H1 (cell line): Measurements from ENCODE around the gene LRRC74A. TPM values are rescaled to one million over a fixed set of nuclear protein-coding genes. Genes with fewer than 3 reads are reported as not detected.

ENCODE experiments used
- CTCF ChIA-PET: fragments of 300-600 bp; sonication (Branson Sonifier 250); formaldehyde crosslinking; loops from one replicate; lab custom pipeline; 2021; ENCODE audit not compliant: partially characterized antibody; lab: Charles Lee
- POLR2A ChIA-PET: fragments of 300-600 bp; sonication (Branson Sonifier 250); formaldehyde crosslinking; loops from one replicate; lab custom pipeline; 2021; ENCODE audit warnings: inconsistent platforms; ENCODE audit not compliant: partially characterized antibody; lab: Charles Lee
- DNase-seq, 2 experiments: peaks; one replicate each; pipeline versions ENCODE4 v3.0.0 to v3.0.0-alpha.2; 2010 to 2022; ENCODE audit warnings: low spot score in 2 of 2, low read depth in 1 of 2, mixed read lengths in 1 of 2
- FAIRE-seq: peaks from 2 replicates; lab custom pipeline; 2011; peaks lifted over from hg19 to GRCh38; lab: Jason Lieb, UNC
- H2AFZ ChIP-seq: 2 replicates; pipeline ENCODE4 v1.8.1; 2012; ENCODE audit warnings: low read length, inconsistent platforms
- H2AK5ac ChIP-seq: 2 replicates; pipeline ENCODE4 v1.6.1; 2013; ENCODE audit warnings: low read depth, low read length
- H2BK120ac ChIP-seq: replicated peaks from 2 replicates; pipeline ENCODE3; 2013; ENCODE audit warnings: low read depth, low read length, inconsistent platforms
- H2BK12ac ChIP-seq: 2 replicates; pipeline ENCODE4 v1.6.1; 2013; ENCODE audit warnings: low read depth, low read length
- H2BK15ac ChIP-seq: 2 replicates; pipeline ENCODE4 v1.6.1; 2013; ENCODE audit warnings: low read length
- H2BK20ac ChIP-seq: 2 replicates; pipeline ENCODE4 v1.6.1; 2013; ENCODE audit warnings: low read length
- H2BK5ac ChIP-seq: 2 replicates; pipeline ENCODE4 v1.6.1; 2013; ENCODE audit warnings: low read depth, low read length
- H3K14ac ChIP-seq: 2 replicates; pipeline ENCODE4 v1.6.1; 2013; ENCODE audit warnings: inconsistent platforms; ENCODE audit not compliant: insufficient read length
- H3K18ac ChIP-seq: 2 replicates; pipeline ENCODE4 v1.6.1; 2013; ENCODE audit warnings: low read length; ENCODE audit errors: extremely low read depth
- H3K23ac ChIP-seq: 2 replicates; pipeline ENCODE4 v1.6.1; 2013; ENCODE audit warnings: inconsistent platforms; ENCODE audit not compliant: insufficient read length
- H3K23me2 ChIP-seq: 2 replicates; pipeline ENCODE4 v1.6.1; 2013; ENCODE audit warnings: low read depth, low read length
- H3K27ac ChIP-seq: 2 replicates; pipeline ENCODE4 v1.6.1; 2011; ENCODE audit warnings: low read depth, low read length, inconsistent platforms
- H3K27me3 ChIP-seq, 4 experiments: replicated peaks in 1 of 4; 1 replicate in 1 of 4; 2 replicates in 3 of 4; pipeline versions ENCODE4 v1.6.1 to v1.8.1; 2011 to 2013; ENCODE audit warnings: low read length in 3 of 4, mild to moderate bottlenecking in 3 of 4, inconsistent platforms in 2 of 4, mixed read lengths in 2 of 4, moderate library complexity in 1 of 4; ENCODE audit not compliant: control insufficient read depth in 3 of 4, insufficient read depth in 3 of 4; ENCODE audit errors: extremely low read depth in 1 of 4
- H3K36me3 ChIP-seq, 4 experiments: 2 replicates each; pipeline versions ENCODE4 v1.6.1 to v1.8.1; 2011 to 2013; ENCODE audit warnings: mild to moderate bottlenecking in 4 of 4, low read length in 3 of 4, moderate library complexity in 2 of 4, control low read depth in 1 of 4, inconsistent platforms in 1 of 4; ENCODE audit not compliant: insufficient read depth in 4 of 4, control insufficient read depth in 2 of 4
- H3K4ac ChIP-seq: replicated peaks from 2 replicates; pipeline ENCODE3; 2013; ENCODE audit warnings: low read length, low read depth, mixed read lengths, inconsistent platforms; ENCODE audit not compliant: insufficient read length
- H3K4me1 ChIP-seq, 4 experiments: replicated peaks in 1 of 4; 1 replicate in 1 of 4; 2 replicates in 3 of 4; pipeline versions ENCODE4 v1.6.1 to v1.8.1; 2011 to 2013; ENCODE audit warnings: low read length in 3 of 4, inconsistent platforms in 2 of 4, mixed read lengths in 1 of 4; ENCODE audit not compliant: insufficient read depth in 4 of 4, control insufficient read depth in 3 of 4
- H3K4me2 ChIP-seq, 2 experiments: 2 replicates each; pipeline versions ENCODE4 v1.6.1 to v1.8.1; 2011 to 2013; ENCODE audit warnings: low read depth in 2 of 2, low read length in 2 of 2, control low read depth in 1 of 2, inconsistent platforms in 1 of 2, mild to moderate bottlenecking in 1 of 2; ENCODE audit not compliant: insufficient read depth in 1 of 2
- H3K4me3 ChIP-seq, 4 experiments: fragments of 200-600, 300-600 bp in 1 of 4; sonication (generic), shearing (Covaris generic), sonication (Bioruptor Twin) in 1 of 4; 2 replicates each; pipeline versions ENCODE4 v1.5.1 to v1.8.1; 2011 to 2016; ENCODE audit warnings: low read length in 4 of 4, low read depth in 3 of 4, control low read depth in 2 of 4, inconsistent platforms in 2 of 4, mild to moderate bottlenecking in 2 of 4, mixed read lengths in 1 of 4, moderate library complexity in 1 of 4; ENCODE audit not compliant: insufficient read depth in 2 of 4; ENCODE audit errors: extremely low read depth in 1 of 4
- H3K56ac ChIP-seq: replicated peaks from 2 replicates; pipeline ENCODE3; 2013; ENCODE audit warnings: low read depth, mild to moderate bottlenecking, mixed read lengths, low read length, inconsistent platforms; ENCODE audit not compliant: insufficient read length
- H3K79me1 ChIP-seq: 2 replicates; pipeline ENCODE4 v1.6.1; 2013; ENCODE audit warnings: low read depth, low read length, control low read depth
- H3K79me2 ChIP-seq, 2 experiments: 2 replicates each; pipeline versions ENCODE4 v1.6.1 to v1.8.1; 2012 to 2013; ENCODE audit warnings: low read length in 2 of 2, mild to moderate bottlenecking in 2 of 2, inconsistent platforms in 1 of 2; ENCODE audit not compliant: insufficient read depth in 2 of 2, control insufficient read depth in 1 of 2
- H3K9ac ChIP-seq, 4 experiments: replicated peaks in 1 of 4; 1 replicate in 1 of 4; 2 replicates in 3 of 4; pipeline versions ENCODE4 v1.6.1 to v1.8.1; 2011 to 2013; ENCODE audit warnings: low read depth in 3 of 4, low read length in 3 of 4, control low read depth in 2 of 4, mild to moderate bottlenecking in 2 of 4, moderate library complexity in 2 of 4, inconsistent platforms in 1 of 4; ENCODE audit errors: extremely low read depth in 1 of 4
- H3K9me3 ChIP-seq, 2 experiments: 2 replicates each; pipeline versions ENCODE4 v1.6.1 to v1.8.1; 2012 to 2013; ENCODE audit warnings: mild to moderate bottlenecking in 2 of 2, moderate library complexity in 2 of 2, control low read depth in 1 of 2, inconsistent platforms in 1 of 2, low read depth in 1 of 2, low read length in 1 of 2, mixed read lengths in 1 of 2; ENCODE audit not compliant: insufficient read depth in 2 of 2
- H4K20me1 ChIP-seq, 2 experiments: replicated peaks in 1 of 2; 2 replicates each; pipeline versions ENCODE3 to v1.8.1; 2011 to 2013; ENCODE audit warnings: inconsistent platforms in 2 of 2, low read length in 2 of 2, mild to moderate bottlenecking in 1 of 2; ENCODE audit not compliant: insufficient read depth in 2 of 2, control insufficient read depth in 1 of 2
- H4K5ac ChIP-seq: 2 replicates; pipeline ENCODE4 v1.6.1; 2013; ENCODE audit warnings: low read length, low read depth, mixed read lengths, inconsistent platforms; ENCODE audit not compliant: insufficient read length
- H4K8ac ChIP-seq: 2 replicates; pipeline ENCODE4 v1.8.0; 2013; ENCODE audit warnings: mild to moderate bottlenecking, moderate library complexity, low read length, inconsistent platforms; ENCODE audit not compliant: insufficient read depth; ENCODE audit errors: extremely low read depth
- H4K91ac ChIP-seq: replicated peaks from 2 replicates; pipeline ENCODE3; 2013; ENCODE audit warnings: low read length, mixed read lengths, inconsistent platforms; ENCODE audit not compliant: insufficient read length
- CHD2 ChIP-seq: IDR thresholded peaks from 2 replicates; pipeline ENCODE4 v1.6.1; 2012; ENCODE audit warnings: low read length, improper control_type of control experiment
- EP300 ChIP-seq, 2 experiments: IDR thresholded peaks; 1 replicate in 1 of 2; 2 replicates in 1 of 2; pipeline ENCODE4 v1.6.1; 2011 to 2012; ENCODE audit warnings: low read depth in 2 of 2, low read length in 2 of 2, mild to moderate bottlenecking in 2 of 2, borderline replicate concordance in 1 of 2, inconsistent platforms in 1 of 2, moderate library complexity in 1 of 2
- FOSL1 ChIP-seq: IDR thresholded peaks from 2 replicates; pipeline ENCODE4 v1.6.1; 2011; ENCODE audit warnings: mild to moderate bottlenecking, low read depth, low read length, moderate library complexity; ENCODE audit not compliant: insufficient read depth
- NANOG ChIP-seq: IDR thresholded peaks from 2 replicates; pipeline ENCODE4 v1.6.1; 2011; ENCODE audit warnings: low read length, low read depth, mild to moderate bottlenecking, inconsistent platforms; ENCODE audit not compliant: insufficient read depth, poor library complexity, severe bottlenecking
- whole genome bisulfite sequencing, 2 experiments: shearing (Covaris generic) in 1 of 2; methylation state at CpG; one replicate each; pipeline versions ENCODE4 v1.1.6 to v1.1.7; 2013 to 2015; ENCODE audit warnings: low lambda C conversion rate in 2 of 2, mixed read lengths in 2 of 2, inconsistent platforms in 1 of 2, low coverage in 1 of 2, missing lambda C conversion rate in 1 of 2; ENCODE audit not compliant: insufficient replicate concordance in 2 of 2, insufficient coverage in 1 of 2, insufficient read length in 1 of 2; ENCODE audit errors: extremely low coverage in 1 of 2, missing lambda C conversion rate in 1 of 2; 5-methylcytosine and 5-hydroxymethylcytosine counted together
- polyA plus RNA-seq, 7 experiments: library from polyadenylated mRNA; depleted of rRNA in 3 of 7; stranded (reverse) in 5 of 7; unstranded in 2 of 7; fragments of >200 nt in 5 of 7; fragments of 200-250 nt in 2 of 7; gene quantifications; 1 replicate in 5 of 7; 2 replicates in 1 of 7; 4 replicates in 1 of 7; pipeline versions ENCODE4 v1.2.1 to v1.2.3, GENCODE V29; 2011 to 2013; ENCODE audit warnings: missing spikeins in 2 of 7, mixed read lengths in 2 of 7
- total RNA-seq: library from RNA; stranded (reverse); fragmentation: NEBNext Ultra II Directional; extraction: Animal tissue kit (Norgen Biotek cat#: 25700); gene quantifications from 2 replicates; pipeline ENCODE4 v1.2.1, GENCODE V29; 2021

The LRRC74A gene
- total and polyA plus RNA-seq, 2 of the 8 experiments (the other 6 are each of a cell fraction or from before 2014, with no cell fraction given) = not detected

GRCh38 chr14:76829650-76830421 is 3.6 kb downstream of the LRRC74A start:
- Histone ChIP-seq H4K20me1 (no peaks in the 10 kb centered on the region), H3K23ac (no peak overlapping the region), H2BK15ac (no peak overlapping the region), H3K4me2 (no peak overlapping the region), H3K23me2 (no peaks in the 10 kb centered on the region), H3K4ac (no peak overlapping the region), H2AFZ (0 out of 2 replicates have a peak overlapping the region, but pooled peaks have one; percentile 36), H2BK12ac (no peak overlapping the region), H3K9ac (no peak overlapping the region), H3K79me2 (no peaks in the 10 kb centered on the region), H2BK20ac (no peak overlapping the region), H3K79me1 (no peaks in the 10 kb centered on the region), H3K4me1 (peaks cover 3 to 22% (median 10%) of the 10 kb centered on the region in 4 experiments)
- no peak for FAIRE-seq
- CTCF ChIA-PET = interaction anchor here (0.6 to 1.9 kb wide), 8 partner anchors 12 to 241 kb away, joined by 3 to 7 read pairs (median 4); no protein-coding TSS in a partner anchor
- no peak for TF ChIP-seq EP300 (IDR thresholded peaks at IDR 0.05; ENCODE audit: borderline replicate concordance in 1 of 2, low read depth in 2 of 2, low read length in 2 of 2)
- no peak for TF ChIP-seq FOSL1
- TF ChIP-seq CHD2 = no peak
- no peak for TF ChIP-seq NANOG
- TF ChIP-seq, all 59 proteins: peak for 0
- no peak overlapping the region for H4K91ac ChIP-seq
- H4K8ac ChIP-seq = no peak overlapping the region
- H3K14ac ChIP-seq = no peak overlapping the region
- H2AK5ac ChIP-seq = no peak overlapping the region
- no peak for DNase-seq
- H3K18ac ChIP-seq = no peak overlapping the region
- H4K5ac ChIP-seq = no peak overlapping the region
- H2BK120ac ChIP-seq = no peak overlapping the region
- 87% methylated on average over 7 of the region's 7 CpGs; no CpG with 5 or more reads in 1 of the 2 experiments for WGBS, 2 experiments
- H2BK5ac ChIP-seq = no peak overlapping the region
- H3K27ac ChIP-seq = no peak overlapping the region
- H3K27me3 ChIP-seq = no peaks in the 10 kb centered on the region
- H3K36me3 ChIP-seq = no peaks in the 10 kb centered on the region
- no peak overlapping the region for H3K4me3 ChIP-seq
- H3K56ac ChIP-seq = no peak overlapping the region
- POLR2A ChIA-PET = interaction anchor here (0.7 to 1.8 kb wide), 2 partner anchors 18 to 19 kb away, joined by 3 to 7 read pairs; partner anchors contain the start of gene ANGEL1
- no peaks in the 10 kb centered on the region for H3K9me3 ChIP-seq
